ENCODE results near the gene ZNF732.

DNA sequence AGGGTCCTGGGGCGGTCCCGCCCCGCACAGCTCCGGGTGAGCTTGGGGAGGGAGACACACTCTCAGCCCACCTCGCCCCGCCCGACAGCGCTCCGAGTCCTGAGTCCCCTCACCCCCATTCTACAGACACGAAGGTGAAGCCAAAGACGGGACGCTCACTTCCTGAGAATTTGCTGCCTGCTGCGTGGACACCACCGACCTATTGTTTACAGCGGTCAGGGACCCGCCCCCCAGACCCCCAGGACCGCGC, 31.5 kb upstream of the ZNF732 start:
- TF ChIP-seq, protein P1, sequence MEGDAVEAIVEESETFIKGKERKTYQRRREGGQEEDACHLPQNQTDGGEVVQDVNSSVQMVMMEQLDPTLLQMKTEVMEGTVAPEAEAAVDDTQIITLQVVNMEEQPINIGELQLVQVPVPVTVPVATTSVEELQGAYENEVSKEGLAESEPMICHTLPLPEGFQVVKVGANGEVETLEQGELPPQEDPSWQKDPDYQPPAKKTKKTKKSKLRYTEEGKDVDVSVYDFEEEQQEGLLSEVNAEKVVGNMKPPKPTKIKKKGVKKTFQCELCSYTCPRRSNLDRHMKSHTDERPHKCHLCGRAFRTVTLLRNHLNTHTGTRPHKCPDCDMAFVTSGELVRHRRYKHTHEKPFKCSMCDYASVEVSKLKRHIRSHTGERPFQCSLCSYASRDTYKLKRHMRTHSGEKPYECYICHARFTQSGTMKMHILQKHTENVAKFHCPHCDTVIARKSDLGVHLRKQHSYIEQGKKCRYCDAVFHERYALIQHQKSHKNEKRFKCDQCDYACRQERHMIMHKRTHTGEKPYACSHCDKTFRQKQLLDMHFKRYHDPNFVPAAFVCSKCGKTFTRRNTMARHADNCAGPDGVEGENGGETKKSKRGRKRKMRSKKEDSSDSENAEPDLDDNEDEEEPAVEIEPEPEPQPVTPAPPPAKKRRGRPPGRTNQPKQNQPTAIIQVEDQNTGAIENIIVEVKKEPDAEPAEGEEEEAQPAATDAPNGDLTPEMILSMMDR (IDR thresholded peaks at IDR 0.05) = no peak
- no peak for TF ChIP-seq POLR2A (IDR thresholded peaks at IDR 0.05)
